A549 (cell line): ENCODE results near the gene ADARB2. TPM values are rescaled to one million over a fixed set of nuclear protein-coding genes. Genes with fewer than 3 reads are reported as not detected.

Experiments
- ATAC-seq, 2 experiments: fragments of 200-7000 bp in 1 of 2; fragments of >200 bp in 1 of 2; cut with Nextera tagmentation in 1 of 2; cut with Tn5 transposase in 1 of 2; 3 replicates each; pipeline versions ENCODE4 v1.8.0 to v1.9.1; 2018 to 2020; ENCODE audit warnings: mild to moderate bottlenecking in 1 of 2, moderate library complexity in 1 of 2
- CTCF ChIA-PET: fragments of 300-600 bp; sonication (Branson Sonifier 250); formaldehyde crosslinking; extraction: SDS; loops from one replicate; lab custom pipeline; 2021; ENCODE audit warnings: antibody characterized with exemption, inconsistent platforms; lab: Yijun Ruan, JAX
- POLR2A ChIA-PET: fragments of 350-600 bp; formaldehyde crosslinking; extraction: SDS; loops from one replicate; lab custom pipeline; 2021; ENCODE audit warnings: antibody characterized with exemption, inconsistent platforms; lab: Yijun Ruan, JAX
- DNase-seq, 2 experiments: peaks; one replicate each; pipeline versions ENCODE4 v3.0.0 to v3.0.0-alpha.2; 2011 to 2016; ENCODE audit warnings: low read depth in 1 of 2, low spot score in 1 of 2
- FAIRE-seq: peaks from 2 replicates; lab custom pipeline; 2011; peaks lifted over from hg19 to GRCh38; lab: Jason Lieb, UNC
- H3K27ac ChIP-seq, 2 experiments: fragments of >200 bp; sonication (Bioruptor Twin); formaldehyde crosslinking; 3 replicates each; pipeline ENCODE4 v1.5.1; 2016 to 2017
- H3K4me1 ChIP-seq: fragments of >200 bp; sonication (Bioruptor Twin); formaldehyde crosslinking; 3 replicates; pipeline ENCODE4 v1.6.1; 2016
- H3K4me2 ChIP-seq: fragments of >200 bp; sonication (Bioruptor Twin); formaldehyde crosslinking; 3 replicates; pipeline ENCODE4 v1.6.1; 2016
- H3K4me3 ChIP-seq: fragments of >200 bp; sonication (Bioruptor Twin); formaldehyde crosslinking; 3 replicates; pipeline ENCODE4 v1.5.1; 2016
- H3K9me3 ChIP-seq: fragments of >200 bp; sonication (Bioruptor Twin); formaldehyde crosslinking; 3 replicates; pipeline ENCODE4 v1.6.1; 2016
- BCL3 ChIP-seq: fragments of >200 bp; sonication (Bioruptor Twin); formaldehyde crosslinking; IDR thresholded peaks from 3 replicates; pipeline ENCODE4 v1.6.1; 2016
- CBX8 ChIP-seq: fragments of 200-600 bp; sonication (generic); IDR thresholded peaks from 2 replicates; pipeline ENCODE4 v1.6.1; 2016
- CEBPB ChIP-seq, 2 experiments: fragments of >200 bp in 1 of 2; sonication (Bioruptor Twin) in 1 of 2; formaldehyde crosslinking in 1 of 2; IDR thresholded peaks; 2 replicates each; pipeline ENCODE4 v1.6.1; 2012 to 2016
- CHD2 ChIP-seq: fragments of 150-350 bp; IDR thresholded peaks from 2 replicates; pipeline ENCODE4 v1.6.1; 2014; ENCODE audit warnings: low read length; ENCODE audit not compliant: partially characterized antibody
- EHMT2 ChIP-seq: fragments of 200-600 bp; sonication (generic); IDR thresholded peaks from 2 replicates; pipeline ENCODE4 v1.6.1; 2016; ENCODE audit warnings: antibody characterized with exemption, low read depth, mild to moderate bottlenecking, moderate library complexity
- EP300 ChIP-seq, 2 experiments: fragments of >200 bp; sonication (Bioruptor Twin); formaldehyde crosslinking; IDR thresholded peaks; 2 replicates in 1 of 2; 3 replicates in 1 of 2; pipeline ENCODE4 v1.6.1; 2016 to 2017
- FOSB ChIP-seq: fragments of 250-450 bp; sonication (Bioruptor Pico); IDR thresholded peaks from 2 replicates; pipeline ENCODE4 v1.5.0; 2020; ENCODE audit warnings: mild to moderate bottlenecking, moderate library complexity
- FOSL2 ChIP-seq, 2 experiments: fragments of 450-650 bp in 1 of 2; fragments of >200 bp in 1 of 2; sonication (Bioruptor Twin) in 1 of 2; formaldehyde crosslinking; IDR thresholded peaks; 2 replicates each; pipeline versions ENCODE4 v1.5.0 to v1.6.1; 2016 to 2020; ENCODE audit warnings: mild to moderate bottlenecking in 1 of 2, moderate library complexity in 1 of 2
- GATA3 ChIP-seq: IDR thresholded peaks from 2 replicates; pipeline ENCODE4 v1.6.1; 2012; ENCODE audit warnings: borderline replicate concordance
- HEYL ChIP-seq: fragments of 250-450 bp; sonication (Bioruptor Pico); IDR thresholded peaks from 2 replicates; pipeline ENCODE4 v1.8.0; 2021; ENCODE audit warnings: mild to moderate bottlenecking, moderate library complexity
- MAZ ChIP-seq: fragments of 150-350 bp; IDR thresholded peaks from 2 replicates; pipeline ENCODE4 v1.6.1; 2014; ENCODE audit warnings: antibody characterized with exemption, low read depth, low read length, borderline replicate concordance
- NFE2L2 ChIP-seq: fragments of 150-350 bp; conservative IDR thresholded peaks from 2 replicates; pipeline ENCODE4 v1.6.1; 2014; ENCODE audit warnings: low read length
- PBX3 ChIP-seq: IDR thresholded peaks from 2 replicates; pipeline ENCODE4 v1.6.1; 2012
- PHF8 ChIP-seq: fragments of 200-600 bp; sonication (generic); IDR thresholded peaks from 2 replicates; pipeline ENCODE4 v1.6.1; 2016; ENCODE audit warnings: low read depth, mild to moderate bottlenecking, antibody characterized with exemption, moderate library complexity, borderline replicate concordance
- RAD21 ChIP-seq, 2 experiments: fragments of >200 bp in 1 of 2; sonication (Bioruptor Twin) in 1 of 2; formaldehyde crosslinking in 1 of 2; IDR thresholded peaks in 1 of 2; conservative IDR thresholded peaks in 1 of 2; 2 replicates in 1 of 2; 3 replicates in 1 of 2; pipeline ENCODE4 v1.6.1; 2012 to 2018; ENCODE audit warnings: inconsistent platforms in 1 of 2
- TFCP2L1 ChIP-seq: fragments of 250-450 bp; sonication (Bioruptor Pico); IDR thresholded peaks from 2 replicates; pipeline ENCODE4 v1.5.0; 2021; ENCODE audit warnings: mild to moderate bottlenecking
- TP53 ChIP-seq: fragments of 250-450 bp; sonication (Bioruptor Pico); IDR thresholded peaks from 2 replicates; pipeline ENCODE4 v1.5.0; 2021; ENCODE audit warnings: mild to moderate bottlenecking, moderate library complexity
- WGBS: methylation state at CpG from one replicate; pipeline ENCODE4 v1.1.6; 2017; ENCODE audit errors: missing lambda C conversion rate; 5-methylcytosine and 5-hydroxymethylcytosine counted together
- polyA plus RNA-seq, 4 experiments: library from polyadenylated mRNA; depleted of rRNA in 3 of 4; stranded (reverse); fragments of >200 nt; fragmentation: RNase III in 1 of 4; extraction: RNeasy Plus Mini Kit Qiagen cat#74134 plus additional on column Dnase treatment in 1 of 4; gene quantifications; 2 replicates in 3 of 4; 3 replicates in 1 of 4; pipeline ENCODE4 v1.2.3, GENCODE V29; 2011 to 2017

ADARB2 gene
- polyA plus RNA-seq, 2 of the 4 experiments (the other 2 are of a cell fraction) = not detected

- CTCF ChIA-PET = no interaction called here
- no peaks in the 10 kb centered on the region for H3K9me3 ChIP-seq
- POLR2A ChIA-PET = no interaction called here
- 38% methylated on average over 21 of the region's 21 CpGs for WGBS
- DNase-seq (no peak), ATAC-seq (no peak), FAIRE-seq (no peak)
- no peak overlapping the region for H3K4me3 ChIP-seq
- TF ChIP-seq NFE2L2 = no peak
- TF ChIP-seq HEYL (CRISPR knock-in tag) = no peak
- no peak for TF ChIP-seq TFCP2L1 (CRISPR knock-in tag)
- TF ChIP-seq PBX3 = no peak
- no peak for TF ChIP-seq TP53 (CRISPR knock-in tag)
- TF ChIP-seq EHMT2 = no peak
- TF ChIP-seq FOSB (CRISPR knock-in tag) = no peak
- TF ChIP-seq CBX8 = no peak
- TF ChIP-seq EP300 (IDR thresholded peaks at IDR 0.05) = no peak
- TF ChIP-seq PHF8 = no peak
- TF ChIP-seq GATA3 = no peak
- TF ChIP-seq RAD21 (conservative IDR thresholded peaks at IDR 0.05 in 1 of 2, IDR thresholded peaks at IDR 0.05 in 1 of 2) = no peak
- no peak for TF ChIP-seq FOSL2 (IDR thresholded peaks at IDR 0.05)
- no peak for TF ChIP-seq FOSL2 (CRISPR knock-in tag; IDR thresholded peaks at IDR 0.05)
- H3K27ac ChIP-seq = no peak overlapping the region
- no peak overlapping the region for H3K4me2 ChIP-seq
- H3K4me1 ChIP-seq = no peaks in the 10 kb centered on the region
These were observed 63.6 kb downstream of the ADARB2 start for GRCh38 chr10:1673568-1674345.

GRCh38 chr10:1672001-1672781, 65.1 kb downstream of the ADARB2 start:
- ChIA-PET POLR2A (no interaction called here), CTCF (no interaction called here)
- Histone ChIP-seq H3K4me1 (no peaks in the 10 kb centered on the region), H3K9me3 (no peaks in the 10 kb centered on the region), H3K4me2 (no peak overlapping the region), H3K27ac (no peak overlapping the region), H3K4me3 (no peak overlapping the region)
- TF ChIP-seq BCL3 (no peak), NFE2L2 (no peak), CHD2 (no peak)
- no peak for FAIRE-seq
- 61% methylated on average over 35 of the region's 37 CpGs for WGBS
- ATAC-seq = no peak
- no peak for DNase-seq

GRCh38 chr10:1671366-1672000, 65.8 kb downstream of the ADARB2 start:
- Histone ChIP-seq H3K9me3 (no peaks in the 10 kb centered on the region), H3K4me2 (no peak overlapping the region), H3K4me1 (no peaks in the 10 kb centered on the region), H3K4me3 (no peak overlapping the region), H3K27ac (no peak overlapping the region)
- ChIA-PET CTCF (no interaction called here), POLR2A (no interaction called here)
- WGBS = 58% methylated on average over 20 of the region's 20 CpGs
- FAIRE-seq (no peak), ATAC-seq (no peak), DNase-seq (no peak)
- TF ChIP-seq MAZ (no peak), CEBPB (IDR thresholded peaks at IDR 0.05) (no peak), PHF8 (no peak)
